K562 (cell line): Measurements from ENCODE around the gene MPRIP. TPM values are rescaled to one million over a fixed set of nuclear protein-coding genes. Genes with fewer than 3 reads are reported as not detected.

ENCODE experiments used
- BHLHE40 ChIP-seq: IDR thresholded peaks from 2 replicates; pipeline ENCODE4 v1.6.1; 2011; ENCODE audit warnings: low read length, improper control_type of control experiment
- CREB5 ChIP-seq: fragments of 250-450 bp; sonication (Bioruptor Pico); IDR thresholded peaks from 2 replicates; pipeline ENCODE4 v1.5.0; 2020; ENCODE audit warnings: mild to moderate bottlenecking
- GATAD2A ChIP-seq: fragments of 450-650 bp; IDR thresholded peaks from 2 replicates; pipeline ENCODE4 v1.6.1; 2017
- HOXB6 ChIP-seq: fragments of 250-450 bp; sonication (Bioruptor Pico); IDR thresholded peaks from 2 replicates; pipeline ENCODE4 v1.5.1; 2022; ENCODE audit warnings: mild to moderate bottlenecking, borderline replicate concordance
- KDM5B ChIP-seq: fragments of 200-600 bp; sonication (generic); IDR thresholded peaks from 2 replicates; pipeline ENCODE4 v1.6.1; 2012; ENCODE audit warnings: low read depth, mild to moderate bottlenecking, moderate library complexity, low read length, control low read depth, inconsistent platforms; ENCODE audit not compliant: insufficient replicate concordance
- PBX2 ChIP-seq, 2 experiments: IDR thresholded peaks in 1 of 2; conservative IDR thresholded peaks in 1 of 2; 2 replicates each; pipeline ENCODE4 v1.6.1; 2016; ENCODE audit warnings: low read depth in 2 of 2, mild to moderate bottlenecking in 1 of 2, missing compliant biosample characterization in 1 of 2, missing genetic modification characterization in 1 of 2, moderate library complexity in 1 of 2
- RBM39 ChIP-seq: fragments of 200-400 bp; formaldehyde crosslinking; optimal IDR thresholded peaks from 2 replicates; pipeline ENCODE3; 2018; ENCODE audit warnings: low read depth, low read length
- SREBF2 ChIP-seq: sonication (generic); formaldehyde crosslinking; IDR thresholded peaks from 2 replicates; pipeline ENCODE4 v1.4.0; 2020; ENCODE audit warnings: mild to moderate bottlenecking, missing genetic modification reagents
- TSC22D4 ChIP-seq: fragments of 450-650 bp; IDR thresholded peaks from 2 replicates; pipeline ENCODE4 v1.6.1; 2016; ENCODE audit warnings: missing genetic modification characterization, missing biosample characterization, control low read depth
- ZFP91 ChIP-seq: sonication (generic); formaldehyde crosslinking; IDR thresholded peaks from 2 replicates; pipeline ENCODE4 v1.8.0; 2022; ENCODE audit warnings: mild to moderate bottlenecking, missing genetic modification reagents
- ZFPM2 ChIP-seq: fragments of 250-450 bp; sonication (Bioruptor Pico); IDR thresholded peaks from 2 replicates; pipeline ENCODE4 v1.5.1; 2022; ENCODE audit warnings: mild to moderate bottlenecking
- ZNF197 ChIP-seq: fragments of 200-800 bp; sonication (Bioruptor generic); IDR thresholded peaks from 2 replicates; pipeline ENCODE4 v1.6.1; 2016; ENCODE audit warnings: low read depth, missing genetic modification characterization, missing compliant biosample characterization
- ZNF407 ChIP-seq: fragments of 450-650 bp; IDR thresholded peaks from 2 replicates; pipeline ENCODE4 v1.6.1; 2016; ENCODE audit warnings: low read depth
- polyA plus RNA-seq, 8 experiments: library from polyadenylated mRNA; depleted of rRNA in 4 of 8; stranded (reverse) in 5 of 8; unstranded in 3 of 8; fragments of >200 nt; fragmentation: Nextera tagmentation in 2 of 8; fragmentation: Illumina TruSeq in 1 of 8; extraction: Ambion mirVana in 2 of 8; extraction: Trizol in 1 of 8; gene quantifications; 2 replicates each; pipeline versions ENCODE4 v1.2.1 to v1.2.3, GENCODE V29; 2011 to 2014; ENCODE audit warnings: inconsistent platforms in 1 of 8, missing spikeins in 1 of 8
- total RNA-seq, 7 experiments: library from RNA; depleted of rRNA in 6 of 7; stranded (reverse); fragments of >200 nt in 6 of 7; fragmentation: Illumina TruSeq in 2 of 7; extraction: Trizol in 2 of 7; gene quantifications; 2 replicates each; pipeline versions ENCODE4 v1.2.1 to v1.2.3, GENCODE V29; 2011 to 2021; ENCODE audit warnings: low replicate concordance in 1 of 7

Gene MPRIP
- total and polyA plus RNA-seq, 9 of the 15 experiments (the other 6 are each of a cell fraction or from before 2014, with no cell fraction given): 10.0 to 72.6 (median 30.1) TPM

- TF ChIP-seq ZNF407 (no peak), TSC22D4 (no peak), KDM5B (peak; percentile 50), RBM39 (no peak), SREBF2 (CRISPR knock-in tag) (no peak), BHLHE40 (peak; percentile 93), ZFP91 (no peak), GATAD2A (no peak), ZNF197 (CRISPR knock-in tag) (peak; percentile 60; the same call in 1 of the 2 replicates), ZFPM2 (CRISPR knock-in tag) (no peak), PBX2 (CRISPR knock-in tag; IDR thresholded peaks at IDR 0.05; ENCODE audit: low read depth) (no peak), PBX2 (tag; conservative IDR thresholded peaks at IDR 0.05; ENCODE audit: low read depth) (no peak), CREB5 (CRISPR knock-in tag) (no peak), HOXB6 (no peak)
These were observed 195.0 kb downstream of the MPRIP start, which contains the start of gene FLCN (continued) for GRCh38 chr17:17237026-17237799.
